GM18870 (cell line): ENCODE data around the gene SPATS1.

ENCODE experiments used
- ATAC-seq: cut with Tn5 transposase; IDR thresholded peaks from one replicate; pipeline ENCODE4 v1.9.1; 2021; ENCODE audit warnings: moderate library complexity; ENCODE audit not compliant: unreplicated experiment

SPATS1 gene

DNA sequence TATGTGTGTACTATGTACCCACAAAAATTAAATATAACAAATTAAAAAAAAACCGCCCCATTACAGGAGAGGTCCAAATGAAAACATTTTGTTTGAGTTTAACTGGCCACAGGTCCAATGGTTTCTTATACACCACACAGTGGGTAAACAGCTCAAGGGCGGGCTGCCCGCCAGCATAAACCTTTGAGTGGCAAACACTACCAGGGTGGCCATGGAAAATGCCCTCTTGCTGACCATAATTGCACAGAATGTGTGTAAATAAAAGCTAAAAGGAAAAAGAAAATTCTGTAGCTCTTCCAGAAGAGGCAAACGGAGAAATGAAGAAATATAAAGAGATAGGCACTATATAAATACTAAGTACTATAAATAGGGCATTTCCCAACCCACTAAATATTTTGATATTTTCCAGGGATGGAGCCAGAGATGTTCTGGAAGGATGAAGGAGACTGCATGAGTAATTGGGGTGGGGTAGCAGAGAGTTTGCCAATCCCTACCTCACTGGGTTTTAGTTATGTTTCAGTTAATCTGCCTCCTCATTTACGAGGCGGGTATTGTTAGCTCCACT, 44.0 kb downstream of the SPATS1 start:
- ATAC-seq = no peak

DNA sequence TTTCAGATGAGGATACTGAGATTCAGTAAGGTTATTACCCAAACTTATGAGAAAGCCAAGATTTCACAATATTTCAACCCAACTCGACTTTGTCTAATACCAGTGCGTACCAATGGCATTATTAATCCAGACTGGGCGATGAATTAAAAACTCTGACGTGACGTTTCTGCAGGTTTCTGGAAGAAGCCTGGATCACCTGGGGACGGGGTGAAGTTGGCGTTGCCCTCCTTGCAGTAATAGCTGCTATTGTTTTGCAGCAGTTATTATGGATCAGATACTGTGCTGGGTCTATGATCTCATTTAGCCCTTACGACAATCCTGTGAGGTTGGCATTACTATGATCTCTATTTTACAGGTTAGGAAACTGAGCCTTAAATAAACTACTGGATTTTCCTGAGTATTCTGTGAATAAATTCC, 44.5 kb downstream of the SPATS1 start:
- ATAC-seq = peak; percentile 1

DNA sequence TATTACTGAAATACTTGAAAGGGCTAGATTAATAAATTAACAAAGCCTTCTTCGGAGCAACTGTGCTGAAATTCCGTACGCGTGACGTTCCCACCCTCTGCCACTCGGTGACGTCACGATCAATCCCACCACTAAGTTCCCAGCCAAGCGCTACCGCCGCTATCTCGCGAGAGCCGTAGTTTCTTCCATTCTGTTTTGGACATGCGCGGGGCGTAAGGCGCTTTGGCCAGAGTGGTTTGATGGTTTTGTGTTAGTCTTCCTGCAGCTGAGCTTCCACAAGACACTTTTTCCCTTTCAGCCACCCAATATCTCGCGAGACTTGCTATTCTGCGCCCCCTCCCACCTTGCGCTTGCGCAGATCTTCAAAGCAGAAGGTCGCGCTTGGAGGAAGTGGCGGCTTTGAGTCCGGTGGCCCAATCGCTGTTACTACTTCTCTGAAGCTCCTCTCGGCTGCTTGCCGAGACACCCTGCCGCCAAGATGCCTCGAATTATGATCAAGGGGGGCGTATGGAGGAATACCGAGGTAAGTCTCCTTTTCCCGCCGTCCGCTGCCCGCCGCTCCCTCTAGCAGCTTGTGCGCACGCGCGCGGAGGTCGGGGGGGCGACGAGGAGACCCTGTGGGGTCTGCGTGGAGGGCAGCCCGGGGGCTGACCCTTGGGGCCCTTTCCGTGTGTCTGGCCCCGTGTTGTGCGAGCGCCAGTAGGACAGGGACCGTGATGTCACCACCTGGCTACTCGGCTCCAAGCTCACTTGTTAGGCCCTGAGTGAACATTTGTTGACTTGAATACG, 45.1 kb downstream of the SPATS1 start, which contains the start of gene CDC5L:
TSS of gene CDC5L (plus strand) at position 361 of the 789 bp plus-strand sequence. CDS start at position 479, 118 bp downstream.
- ATAC-seq = peak; percentile 77

GRCh38 chr6:44388135-44388487, 45.7 kb downstream of the SPATS1 start:
- ATAC-seq = no peak

GRCh38 chr6:44388887-44389286, 46.4 kb downstream of the SPATS1 start:
- no peak for ATAC-seq

GRCh38 chr6:44390158-44390683, 47.8 kb downstream of the SPATS1 start:
- ATAC-seq = no peak
